ENCODE results near the gene PRPF40B.
"Not testable (repeated sequence)": the region's sequence is repeated elsewhere in the genome, so short reads cannot be mapped to it uniquely, and the experiment has no call there.

Gene PRPF40B

DNA sequence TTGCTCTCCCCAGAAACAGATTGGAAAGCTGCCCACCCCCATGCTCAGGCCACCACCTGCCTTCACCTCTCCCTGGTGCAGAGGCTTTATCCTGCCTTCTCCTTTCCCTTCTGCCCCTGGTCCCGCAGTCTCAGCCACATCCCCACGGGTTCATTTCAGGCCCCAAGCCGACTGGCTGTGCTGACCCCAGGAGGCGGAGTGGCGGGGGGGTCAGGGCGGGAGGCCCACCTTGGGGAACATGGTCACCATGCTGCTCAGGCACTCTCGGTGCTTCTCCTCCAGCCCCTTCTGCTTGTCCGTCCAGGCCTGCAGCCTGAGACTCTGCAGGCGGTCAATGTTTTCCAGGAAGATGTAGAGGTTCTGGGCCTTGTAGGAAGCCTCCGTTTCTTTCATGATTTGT lies 24.8 kb upstream of the PRPF40B start:
- no peak overlapping the region for H3K4me3 ChIP-seq (ENCODE audit: low read depth, low read length)
- TF ChIP-seq, protein P1, sequence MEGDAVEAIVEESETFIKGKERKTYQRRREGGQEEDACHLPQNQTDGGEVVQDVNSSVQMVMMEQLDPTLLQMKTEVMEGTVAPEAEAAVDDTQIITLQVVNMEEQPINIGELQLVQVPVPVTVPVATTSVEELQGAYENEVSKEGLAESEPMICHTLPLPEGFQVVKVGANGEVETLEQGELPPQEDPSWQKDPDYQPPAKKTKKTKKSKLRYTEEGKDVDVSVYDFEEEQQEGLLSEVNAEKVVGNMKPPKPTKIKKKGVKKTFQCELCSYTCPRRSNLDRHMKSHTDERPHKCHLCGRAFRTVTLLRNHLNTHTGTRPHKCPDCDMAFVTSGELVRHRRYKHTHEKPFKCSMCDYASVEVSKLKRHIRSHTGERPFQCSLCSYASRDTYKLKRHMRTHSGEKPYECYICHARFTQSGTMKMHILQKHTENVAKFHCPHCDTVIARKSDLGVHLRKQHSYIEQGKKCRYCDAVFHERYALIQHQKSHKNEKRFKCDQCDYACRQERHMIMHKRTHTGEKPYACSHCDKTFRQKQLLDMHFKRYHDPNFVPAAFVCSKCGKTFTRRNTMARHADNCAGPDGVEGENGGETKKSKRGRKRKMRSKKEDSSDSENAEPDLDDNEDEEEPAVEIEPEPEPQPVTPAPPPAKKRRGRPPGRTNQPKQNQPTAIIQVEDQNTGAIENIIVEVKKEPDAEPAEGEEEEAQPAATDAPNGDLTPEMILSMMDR (IDR thresholded peaks at IDR 0.05; ENCODE audit: borderline replicate concordance, insufficient read depth, low read depth, low read length), result no peak

DNA sequence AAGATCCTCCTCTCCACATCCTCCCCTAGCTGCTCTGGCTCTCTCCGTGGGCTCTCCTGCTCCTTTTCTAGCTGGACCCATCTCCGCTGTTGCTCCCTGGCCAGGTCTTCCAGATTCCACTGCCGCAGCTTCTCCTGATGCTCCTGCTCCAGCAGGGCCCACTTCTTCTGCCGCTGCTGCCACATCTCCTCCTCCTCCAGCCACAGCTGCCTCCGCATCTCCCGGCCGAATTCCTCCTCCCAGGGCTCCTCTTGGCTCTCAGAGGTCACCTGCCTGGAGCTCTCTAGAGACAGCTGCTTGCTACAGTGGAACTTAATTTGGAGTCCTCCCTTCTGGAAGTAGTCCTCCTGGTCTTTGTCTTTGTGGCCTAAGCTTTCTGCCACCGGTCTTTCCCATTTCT lies 23.4 kb upstream of the PRPF40B start:
- H3K4me3 ChIP-seq (ENCODE audit: low read depth, low read length), result no peak overlapping the region
- TF ChIP-seq, protein P1 (IDR thresholded peaks at IDR 0.05; ENCODE audit: borderline replicate concordance, insufficient read depth, low read depth, low read length), result no peak

DNA sequence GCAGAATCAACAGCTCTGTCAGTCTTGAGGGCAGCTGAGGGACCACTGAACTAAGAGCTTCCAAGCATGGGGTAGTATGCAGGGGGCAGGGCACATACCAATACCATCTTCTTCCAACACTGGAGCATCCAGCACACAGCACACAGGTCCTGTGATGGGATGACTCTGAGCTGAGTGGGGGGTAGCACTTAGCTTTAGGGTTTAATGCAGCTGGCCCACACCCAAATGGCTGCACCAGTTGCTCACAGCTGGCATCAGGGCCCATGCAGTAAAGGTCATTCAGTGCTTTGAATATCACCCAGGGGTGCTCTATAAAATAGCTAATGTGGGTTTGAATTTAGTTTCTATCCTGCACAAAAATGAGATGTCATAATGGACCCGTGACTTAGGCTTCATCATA lies 19.6 kb upstream of the PRPF40B start:
- no peak overlapping the region for H3K4me3 ChIP-seq (ENCODE audit: low read depth, low read length)

DNA sequence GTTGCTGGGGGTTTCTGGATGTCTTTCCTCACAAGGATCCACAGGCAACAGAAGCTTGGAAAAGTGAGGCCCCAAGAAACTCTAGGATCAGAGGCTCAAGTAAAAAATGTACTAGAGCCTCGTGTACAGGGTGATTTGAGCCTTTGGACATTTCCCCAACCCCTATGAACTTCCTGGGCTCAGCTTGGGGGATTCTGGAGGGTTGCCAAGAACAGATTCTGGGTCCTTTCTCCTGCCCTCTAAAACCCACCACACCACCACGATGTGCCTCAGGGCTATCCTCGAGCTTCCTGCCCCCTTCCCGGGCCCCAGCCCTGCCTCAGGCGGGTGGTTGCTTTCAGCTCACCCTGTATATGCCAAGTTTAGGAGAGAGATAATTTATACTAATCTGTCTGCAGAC lies 18.5 kb upstream of the PRPF40B start:
- H3K4me3 ChIP-seq (ENCODE audit: low read depth, low read length), result no peak overlapping the region
- TF ChIP-seq, protein P1 (IDR thresholded peaks at IDR 0.05; ENCODE audit: borderline replicate concordance, insufficient read depth, low read depth, low read length), result no peak

More for the DNA sequence above, 19.6 kb upstream of the PRPF40B start:
- TF ChIP-seq, protein P1 (IDR thresholded peaks at IDR 0.05; ENCODE audit: borderline replicate concordance, insufficient read depth, low read depth, low read length), result no peak

DNA sequence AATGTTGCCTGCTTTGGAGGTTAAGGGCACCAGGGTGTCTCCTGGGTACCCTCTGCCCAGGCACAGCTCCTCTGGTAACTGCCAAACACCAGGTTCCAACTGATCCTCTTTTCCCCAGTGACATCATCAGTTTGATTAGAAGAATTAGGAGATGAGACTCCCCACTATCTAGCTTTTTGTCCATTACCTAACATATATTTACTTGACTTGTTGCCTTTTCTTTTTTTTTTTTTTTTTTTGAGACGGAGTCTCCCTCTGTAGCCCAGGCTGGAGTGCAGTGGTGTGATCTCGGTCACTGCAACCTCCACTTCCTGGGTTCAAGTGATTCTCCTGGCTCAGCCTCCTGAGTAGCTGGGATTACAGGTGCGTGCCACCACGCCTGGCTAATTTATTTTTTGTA lies 17.8 kb upstream of the PRPF40B start, which contains the start of gene FAM186B:
Gene FAM186B (minus strand): TSS at position 101 of the 400 bp plus-strand sequence. CDS start 162 bp downstream, outside the sequence.
- H3K4me3 ChIP-seq (ENCODE audit: low read depth, low read length), result not testable (repeated sequence)

DNA sequence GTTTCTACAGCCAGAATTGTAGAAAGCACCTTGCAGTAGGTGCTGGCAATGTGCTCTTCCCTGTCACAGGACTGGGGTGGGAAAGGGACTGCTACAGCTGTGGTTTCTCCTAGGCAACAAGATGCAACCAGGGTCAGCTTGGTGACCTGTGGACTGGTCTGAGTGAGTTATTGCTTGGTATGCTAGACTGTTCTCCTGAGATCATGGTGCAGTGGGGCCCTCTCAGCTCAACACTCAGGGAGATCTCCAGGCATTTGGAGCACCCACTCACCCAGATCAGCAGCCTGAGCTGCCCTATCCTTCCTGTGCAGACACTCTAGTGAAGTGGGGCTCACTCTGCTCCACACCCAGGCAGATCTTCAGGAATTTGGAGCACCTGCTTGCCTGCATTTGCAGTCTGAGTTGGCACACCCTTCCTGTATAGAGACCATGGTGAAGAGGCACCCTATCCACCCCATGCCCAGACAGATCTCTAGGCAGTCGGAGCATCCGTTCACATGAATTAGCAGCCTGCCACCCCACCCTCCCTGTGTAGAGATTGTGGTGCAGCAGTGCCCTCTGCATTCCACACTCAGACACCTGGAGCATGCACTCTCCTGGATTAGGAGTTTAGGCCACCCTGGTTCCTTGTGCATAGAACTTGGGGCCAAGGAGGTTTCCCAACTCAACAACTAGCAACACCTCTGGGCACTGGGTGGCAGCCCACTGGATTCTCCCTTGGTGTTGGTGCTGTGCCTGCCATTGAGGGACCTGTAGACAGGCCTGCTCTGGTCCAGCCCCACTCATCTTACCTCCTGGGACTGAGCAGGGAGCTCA lies 14.1 kb upstream of the PRPF40B start:
- no peak overlapping the region for H3K4me3 ChIP-seq (ENCODE audit: low read depth, low read length)
- TF ChIP-seq, protein P1 (IDR thresholded peaks at IDR 0.05; ENCODE audit: borderline replicate concordance, insufficient read depth, low read depth, low read length), result no peak

DNA sequence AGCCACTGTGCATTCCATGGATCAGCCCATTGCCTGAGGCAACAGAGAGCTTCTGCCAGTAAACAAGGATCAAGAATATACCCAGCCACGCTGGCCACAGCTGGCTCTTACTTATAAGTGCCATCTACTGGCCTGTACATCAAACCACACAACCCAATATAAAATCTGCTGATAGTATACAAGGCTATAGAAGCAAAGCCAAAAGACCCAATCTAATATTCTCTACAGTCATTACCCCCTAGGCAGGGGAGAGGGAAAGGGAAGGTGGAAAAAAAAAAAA lies 13.5 kb upstream of the PRPF40B start:
- TF ChIP-seq, protein P1 (IDR thresholded peaks at IDR 0.05; ENCODE audit: borderline replicate concordance, insufficient read depth, low read depth, low read length), result no peak
- H3K4me3 ChIP-seq (ENCODE audit: low read depth, low read length), result no peak overlapping the region

DNA sequence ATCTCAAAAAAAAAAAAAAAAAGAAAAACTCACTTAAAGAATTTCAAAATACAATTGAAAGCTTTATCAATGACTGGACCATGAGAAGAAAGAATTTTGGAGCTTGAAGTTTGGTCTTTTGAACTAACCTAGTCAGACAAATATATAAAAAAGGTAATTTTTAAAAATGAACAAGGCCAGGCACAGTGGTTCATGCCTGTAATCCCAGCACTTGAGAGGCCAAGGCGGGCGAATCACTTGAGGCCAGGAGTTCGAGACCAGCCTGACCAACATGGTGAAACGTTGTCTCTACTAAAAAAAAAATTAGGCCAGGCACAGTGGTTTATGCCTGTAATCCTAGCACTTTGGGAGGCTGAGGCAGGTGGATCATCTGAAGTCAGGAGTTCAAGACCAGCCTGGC lies 12.6 kb upstream of the PRPF40B start:
- not testable (repeated sequence) for H3K4me3 ChIP-seq (ENCODE audit: low read depth, low read length)
